WI38 (cell line): ENCODE data around the gene COPRS.
"Not testable (repeated sequence)": the region's sequence is repeated elsewhere in the genome, so short reads cannot be mapped to it uniquely, and the experiment has no call there.

Source experiments
- H3K4me3 ChIP-seq: 2 replicates; pipeline ENCODE4 v1.5.1; 2011; ENCODE audit warnings: low read depth, mild to moderate bottlenecking, control low read depth, low read length
- TF ChIP-seq, protein P1 (sequence below): IDR thresholded peaks from 2 replicates; pipeline ENCODE4 v1.5.1; 2012; ENCODE audit warnings: low read depth, mild to moderate bottlenecking, control low read depth, low read length

COPRS gene

GRCh38 chr17:31819578-31819977, 39.5 kb downstream of the COPRS start:
- H3K4me3 ChIP-seq: no peak overlapping the region

GRCh38 chr17:31818863-31819262, 40.2 kb downstream of the COPRS start:
- not testable (repeated sequence) for H3K4me3 ChIP-seq

More at GRCh38 chr17:31819578-31819977, 39.5 kb downstream of the COPRS start:
- TF ChIP-seq, protein P1, sequence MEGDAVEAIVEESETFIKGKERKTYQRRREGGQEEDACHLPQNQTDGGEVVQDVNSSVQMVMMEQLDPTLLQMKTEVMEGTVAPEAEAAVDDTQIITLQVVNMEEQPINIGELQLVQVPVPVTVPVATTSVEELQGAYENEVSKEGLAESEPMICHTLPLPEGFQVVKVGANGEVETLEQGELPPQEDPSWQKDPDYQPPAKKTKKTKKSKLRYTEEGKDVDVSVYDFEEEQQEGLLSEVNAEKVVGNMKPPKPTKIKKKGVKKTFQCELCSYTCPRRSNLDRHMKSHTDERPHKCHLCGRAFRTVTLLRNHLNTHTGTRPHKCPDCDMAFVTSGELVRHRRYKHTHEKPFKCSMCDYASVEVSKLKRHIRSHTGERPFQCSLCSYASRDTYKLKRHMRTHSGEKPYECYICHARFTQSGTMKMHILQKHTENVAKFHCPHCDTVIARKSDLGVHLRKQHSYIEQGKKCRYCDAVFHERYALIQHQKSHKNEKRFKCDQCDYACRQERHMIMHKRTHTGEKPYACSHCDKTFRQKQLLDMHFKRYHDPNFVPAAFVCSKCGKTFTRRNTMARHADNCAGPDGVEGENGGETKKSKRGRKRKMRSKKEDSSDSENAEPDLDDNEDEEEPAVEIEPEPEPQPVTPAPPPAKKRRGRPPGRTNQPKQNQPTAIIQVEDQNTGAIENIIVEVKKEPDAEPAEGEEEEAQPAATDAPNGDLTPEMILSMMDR: no peak

DNA sequence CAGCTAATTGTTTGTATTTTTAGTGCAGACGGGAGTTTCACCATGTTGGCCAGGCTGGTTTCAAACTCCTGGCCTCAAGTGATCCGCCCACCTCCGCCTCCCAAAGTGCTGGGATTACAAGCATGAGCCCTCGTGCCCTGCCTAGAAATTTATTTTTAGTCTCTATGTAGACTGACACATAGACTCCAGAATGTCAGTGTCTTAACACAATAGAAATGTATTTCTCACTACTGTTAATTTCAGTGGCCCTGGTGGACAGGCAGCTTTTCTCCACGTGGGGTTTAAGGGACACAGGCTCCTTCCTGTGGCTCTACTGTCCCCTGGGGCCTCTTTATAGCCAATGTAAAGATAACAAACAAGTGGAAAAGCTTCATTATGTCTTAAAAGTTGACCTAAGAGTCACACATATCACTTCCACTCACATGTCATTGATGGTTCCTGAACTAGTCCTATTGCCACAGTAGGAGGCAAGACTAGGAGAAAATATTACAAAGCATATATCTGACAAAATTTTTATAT, 43.8 kb downstream of the COPRS start:
- no peak overlapping the region for H3K4me3 ChIP-seq
- TF ChIP-seq, protein P1: no peak

- H3K4me3 ChIP-seq: no peak overlapping the region
- TF ChIP-seq, protein P1: no peak
Observed at GRCh38 chr17:31811101-31811500, 47.9 kb downstream of the COPRS start.

- H3K4me3 ChIP-seq: not testable (repeated sequence)
Observed at GRCh38 chr17:31809876-31810275, 49.2 kb downstream of the COPRS start.

- TF ChIP-seq, protein P1: no peak
Observed at GRCh38 chr17:31808521-31809050, 50.5 kb downstream of the COPRS start.

GRCh38 chr17:31807846-31808245, 51.2 kb downstream of the COPRS start:
- TF ChIP-seq, protein P1: no peak
- H3K4me3 ChIP-seq: no peak overlapping the region

More at GRCh38 chr17:31808521-31809050, 50.5 kb downstream of the COPRS start:
- no peak overlapping the region for H3K4me3 ChIP-seq

DNA sequence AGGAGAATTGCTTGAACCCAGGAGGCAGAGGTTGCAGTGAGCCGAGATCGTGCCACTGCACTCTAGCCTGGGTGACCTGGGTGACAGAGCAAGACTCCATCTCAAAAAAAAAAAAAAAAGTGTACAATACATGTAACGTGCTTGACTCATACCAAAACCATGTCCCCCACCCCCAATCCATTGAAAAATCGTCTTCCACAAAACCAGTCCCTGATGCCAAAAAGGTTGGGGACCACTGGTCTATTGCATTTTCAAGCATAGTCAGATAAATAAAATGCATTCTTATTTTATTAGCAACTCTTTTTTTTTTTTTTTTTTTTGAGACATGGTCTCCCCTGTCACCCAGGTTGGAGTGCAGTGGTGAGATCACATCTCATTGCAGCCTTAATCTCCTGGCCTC, 52.1 kb downstream of the COPRS start:
- TF ChIP-seq, protein P1: no peak
- no peak overlapping the region for H3K4me3 ChIP-seq
